ENCODE results near the gene IRAK1.
"Not testable (repeated sequence)": the region's sequence is repeated elsewhere in the genome, so short reads cannot be mapped to it uniquely, and the experiment has no call there.

Gene IRAK1

DNA sequence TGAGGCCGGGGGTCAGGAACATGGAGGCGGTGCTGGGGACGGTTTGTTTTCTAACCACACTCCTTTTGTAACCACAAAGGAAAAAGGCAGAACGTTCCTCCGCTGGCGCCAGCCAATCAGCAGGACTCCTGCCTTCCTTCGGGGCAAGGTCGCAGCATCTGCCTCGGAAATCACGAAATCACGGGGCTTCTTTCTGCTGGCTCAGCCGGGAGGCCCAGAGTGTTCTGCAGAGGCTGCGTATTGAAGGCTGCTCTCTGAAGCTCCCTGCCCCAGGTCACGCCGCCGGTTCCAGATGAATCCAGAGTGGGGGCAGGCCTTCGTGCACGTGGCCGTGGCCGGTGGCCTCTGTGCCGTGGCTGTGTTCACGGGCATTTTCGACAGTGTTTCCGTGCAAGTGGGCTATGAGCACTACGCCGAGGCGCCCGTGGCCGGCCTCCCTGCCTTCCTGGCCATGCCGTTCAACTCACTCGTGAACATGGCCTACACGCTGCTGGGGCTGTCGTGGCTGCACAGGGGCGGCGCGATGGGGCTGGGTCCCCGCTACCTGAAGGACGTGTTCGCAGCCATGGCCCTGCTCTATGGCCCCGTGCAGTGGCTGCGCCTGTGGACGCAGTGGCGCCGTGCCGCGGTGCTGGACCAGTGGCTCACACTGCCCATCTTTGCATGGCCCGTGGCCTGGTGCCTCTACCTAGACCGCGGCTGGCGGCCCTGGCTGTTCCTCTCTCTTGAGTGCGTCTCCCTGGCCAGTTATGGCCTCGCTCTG lies 37.8 kb downstream of the IRAK1 start (continued):
- no peak for TF ChIP-seq ARNTL (CRISPR knock-in tag; IDR thresholded peaks at IDR 0.05; ENCODE audit: borderline replicate concordance, low read depth)

DNA sequence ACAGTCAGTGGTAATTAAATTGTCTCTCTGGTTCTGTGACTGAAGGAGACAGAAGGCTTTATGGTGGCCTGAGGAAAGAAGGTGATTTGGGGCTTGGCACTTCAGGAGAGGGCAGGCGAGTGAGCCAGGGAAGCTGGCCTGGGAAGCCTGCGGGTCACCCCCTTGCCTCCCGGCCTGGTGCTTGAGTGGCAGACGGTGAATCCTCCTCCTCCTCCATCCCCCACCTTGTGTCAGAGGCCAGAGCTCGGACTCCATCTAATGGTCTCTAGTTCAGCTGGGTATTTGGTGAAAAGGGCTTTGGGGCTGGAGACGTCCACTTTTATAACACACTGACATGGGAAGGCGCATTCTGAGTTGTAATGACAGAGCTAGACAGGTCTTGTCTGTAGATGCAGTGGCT lies 38.5 kb downstream of the IRAK1 start:
- no peak for TF ChIP-seq PPARA (CRISPR knock-in tag; IDR thresholded peaks at IDR 0.05; ENCODE audit: borderline replicate concordance)
- TF ChIP-seq, protein P1, sequence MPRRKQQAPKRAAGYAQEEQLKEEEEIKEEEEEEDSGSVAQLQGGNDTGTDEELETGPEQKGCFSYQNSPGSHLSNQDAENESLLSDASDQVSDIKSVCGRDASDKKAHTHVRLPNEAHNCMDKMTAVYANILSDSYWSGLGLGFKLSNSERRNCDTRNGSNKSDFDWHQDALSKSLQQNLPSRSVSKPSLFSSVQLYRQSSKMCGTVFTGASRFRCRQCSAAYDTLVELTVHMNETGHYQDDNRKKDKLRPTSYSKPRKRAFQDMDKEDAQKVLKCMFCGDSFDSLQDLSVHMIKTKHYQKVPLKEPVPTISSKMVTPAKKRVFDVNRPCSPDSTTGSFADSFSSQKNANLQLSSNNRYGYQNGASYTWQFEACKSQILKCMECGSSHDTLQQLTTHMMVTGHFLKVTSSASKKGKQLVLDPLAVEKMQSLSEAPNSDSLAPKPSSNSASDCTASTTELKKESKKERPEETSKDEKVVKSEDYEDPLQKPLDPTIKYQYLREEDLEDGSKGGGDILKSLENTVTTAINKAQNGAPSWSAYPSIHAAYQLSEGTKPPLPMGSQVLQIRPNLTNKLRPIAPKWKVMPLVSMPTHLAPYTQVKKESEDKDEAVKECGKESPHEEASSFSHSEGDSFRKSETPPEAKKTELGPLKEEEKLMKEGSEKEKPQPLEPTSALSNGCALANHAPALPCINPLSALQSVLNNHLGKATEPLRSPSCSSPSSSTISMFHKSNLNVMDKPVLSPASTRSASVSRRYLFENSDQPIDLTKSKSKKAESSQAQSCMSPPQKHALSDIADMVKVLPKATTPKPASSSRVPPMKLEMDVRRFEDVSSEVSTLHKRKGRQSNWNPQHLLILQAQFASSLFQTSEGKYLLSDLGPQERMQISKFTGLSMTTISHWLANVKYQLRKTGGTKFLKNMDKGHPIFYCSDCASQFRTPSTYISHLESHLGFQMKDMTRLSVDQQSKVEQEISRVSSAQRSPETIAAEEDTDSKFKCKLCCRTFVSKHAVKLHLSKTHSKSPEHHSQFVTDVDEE (CRISPR knock-in tag; IDR thresholded peaks at IDR 0.05), result no peak
- TF ChIP-seq TCF4 (CRISPR knock-in tag; IDR thresholded peaks at IDR 0.05; ENCODE audit: borderline replicate concordance), result no peak
- TF ChIP-seq ZNF8 (CRISPR knock-in tag; IDR thresholded peaks at IDR 0.05), result no peak
- TF ChIP-seq, protein P2, sequence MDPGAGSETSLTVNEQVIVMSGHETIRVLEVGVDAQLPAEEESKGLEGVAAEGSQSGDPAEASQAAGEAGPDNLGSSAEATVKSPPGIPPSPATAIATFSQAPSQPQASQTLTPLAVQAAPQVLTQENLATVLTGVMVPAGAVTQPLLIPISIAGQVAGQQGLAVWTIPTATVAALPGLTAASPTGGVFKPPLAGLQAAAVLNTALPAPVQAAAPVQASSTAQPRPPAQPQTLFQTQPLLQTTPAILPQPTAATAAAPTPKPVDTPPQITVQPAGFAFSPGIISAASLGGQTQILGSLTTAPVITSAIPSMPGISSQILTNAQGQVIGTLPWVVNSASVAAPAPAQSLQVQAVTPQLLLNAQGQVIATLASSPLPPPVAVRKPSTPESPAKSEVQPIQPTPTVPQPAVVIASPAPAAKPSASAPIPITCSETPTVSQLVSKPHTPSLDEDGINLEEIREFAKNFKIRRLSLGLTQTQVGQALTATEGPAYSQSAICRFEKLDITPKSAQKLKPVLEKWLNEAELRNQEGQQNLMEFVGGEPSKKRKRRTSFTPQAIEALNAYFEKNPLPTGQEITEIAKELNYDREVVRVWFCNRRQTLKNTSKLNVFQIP (CRISPR knock-in tag; IDR thresholded peaks at IDR 0.05; ENCODE audit: borderline replicate concordance, low read depth), result no peak
- no peak for TF ChIP-seq TOX (CRISPR knock-in tag; IDR thresholded peaks at IDR 0.05; ENCODE audit: borderline replicate concordance)
- TF ChIP-seq, protein P3, sequence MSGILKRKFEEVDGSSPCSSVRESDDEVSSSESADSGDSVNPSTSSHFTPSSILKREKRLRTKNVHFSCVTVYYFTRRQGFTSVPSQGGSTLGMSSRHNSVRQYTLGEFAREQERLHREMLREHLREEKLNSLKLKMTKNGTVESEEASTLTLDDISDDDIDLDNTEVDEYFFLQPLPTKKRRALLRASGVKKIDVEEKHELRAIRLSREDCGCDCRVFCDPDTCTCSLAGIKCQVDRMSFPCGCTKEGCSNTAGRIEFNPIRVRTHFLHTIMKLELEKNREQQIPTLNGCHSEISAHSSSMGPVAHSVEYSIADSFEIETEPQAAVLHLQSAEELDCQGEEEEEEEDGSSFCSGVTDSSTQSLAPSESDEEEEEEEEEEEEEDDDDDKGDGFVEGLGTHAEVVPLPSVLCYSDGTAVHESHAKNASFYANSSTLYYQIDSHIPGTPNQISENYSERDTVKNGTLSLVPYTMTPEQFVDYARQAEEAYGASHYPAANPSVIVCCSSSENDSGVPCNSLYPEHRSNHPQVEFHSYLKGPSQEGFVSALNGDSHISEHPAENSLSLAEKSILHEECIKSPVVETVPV (CRISPR knock-in tag; IDR thresholded peaks at IDR 0.05), result no peak
- no peak for TF ChIP-seq ZNF565 (CRISPR knock-in tag; conservative IDR thresholded peaks at IDR 0.05; ENCODE audit: low read depth)
- TF ChIP-seq ZFP3 (CRISPR knock-in tag; IDR thresholded peaks at IDR 0.05), result no peak
- TF ChIP-seq, protein P4, sequence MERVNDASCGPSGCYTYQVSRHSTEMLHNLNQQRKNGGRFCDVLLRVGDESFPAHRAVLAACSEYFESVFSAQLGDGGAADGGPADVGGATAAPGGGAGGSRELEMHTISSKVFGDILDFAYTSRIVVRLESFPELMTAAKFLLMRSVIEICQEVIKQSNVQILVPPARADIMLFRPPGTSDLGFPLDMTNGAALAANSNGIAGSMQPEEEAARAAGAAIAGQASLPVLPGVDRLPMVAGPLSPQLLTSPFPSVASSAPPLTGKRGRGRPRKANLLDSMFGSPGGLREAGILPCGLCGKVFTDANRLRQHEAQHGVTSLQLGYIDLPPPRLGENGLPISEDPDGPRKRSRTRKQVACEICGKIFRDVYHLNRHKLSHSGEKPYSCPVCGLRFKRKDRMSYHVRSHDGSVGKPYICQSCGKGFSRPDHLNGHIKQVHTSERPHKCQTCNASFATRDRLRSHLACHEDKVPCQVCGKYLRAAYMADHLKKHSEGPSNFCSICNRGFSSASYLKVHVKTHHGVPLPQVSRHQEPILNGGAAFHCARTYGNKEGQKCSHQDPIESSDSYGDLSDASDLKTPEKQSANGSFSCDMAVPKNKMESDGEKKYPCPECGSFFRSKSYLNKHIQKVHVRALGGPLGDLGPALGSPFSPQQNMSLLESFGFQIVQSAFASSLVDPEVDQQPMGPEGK (CRISPR knock-in tag; IDR thresholded peaks at IDR 0.05; ENCODE audit: borderline replicate concordance), result no peak
- no peak for TF ChIP-seq ZC3H10 (CRISPR knock-in tag; IDR thresholded peaks at IDR 0.05)
- no peak for TF ChIP-seq ARNTL (CRISPR knock-in tag; IDR thresholded peaks at IDR 0.05; ENCODE audit: borderline replicate concordance, low read depth)
- no peak for TF ChIP-seq RARB (CRISPR knock-in tag; IDR thresholded peaks at IDR 0.05)
- TF ChIP-seq OSR1 (CRISPR knock-in tag; IDR thresholded peaks at IDR 0.05), result no peak
- no peak for TF ChIP-seq GLIS3 (CRISPR knock-in tag; IDR thresholded peaks at IDR 0.05)
- no peak for ATAC-seq

DNA sequence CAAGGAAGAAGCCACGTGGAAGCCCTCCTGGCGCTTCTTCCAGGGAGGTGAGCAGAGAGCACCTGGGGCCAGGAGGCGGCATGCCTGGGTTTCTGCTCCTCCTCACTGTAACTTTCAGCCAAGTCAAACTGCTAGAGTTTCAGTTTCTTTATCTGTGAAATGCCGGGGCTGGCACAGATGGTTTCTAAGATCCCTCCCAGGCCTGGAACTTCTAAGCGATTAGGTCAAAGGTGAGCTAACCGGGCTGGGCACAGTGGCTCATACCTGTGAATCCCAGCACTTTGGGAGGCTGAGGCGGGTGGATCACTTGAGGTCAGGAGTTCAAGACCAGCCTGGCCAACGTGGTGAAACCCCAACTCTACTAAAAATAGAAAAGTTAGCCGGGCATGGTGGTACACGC lies 39.3 kb downstream of the IRAK1 start:
- not testable (repeated sequence) for ATAC-seq

DNA sequence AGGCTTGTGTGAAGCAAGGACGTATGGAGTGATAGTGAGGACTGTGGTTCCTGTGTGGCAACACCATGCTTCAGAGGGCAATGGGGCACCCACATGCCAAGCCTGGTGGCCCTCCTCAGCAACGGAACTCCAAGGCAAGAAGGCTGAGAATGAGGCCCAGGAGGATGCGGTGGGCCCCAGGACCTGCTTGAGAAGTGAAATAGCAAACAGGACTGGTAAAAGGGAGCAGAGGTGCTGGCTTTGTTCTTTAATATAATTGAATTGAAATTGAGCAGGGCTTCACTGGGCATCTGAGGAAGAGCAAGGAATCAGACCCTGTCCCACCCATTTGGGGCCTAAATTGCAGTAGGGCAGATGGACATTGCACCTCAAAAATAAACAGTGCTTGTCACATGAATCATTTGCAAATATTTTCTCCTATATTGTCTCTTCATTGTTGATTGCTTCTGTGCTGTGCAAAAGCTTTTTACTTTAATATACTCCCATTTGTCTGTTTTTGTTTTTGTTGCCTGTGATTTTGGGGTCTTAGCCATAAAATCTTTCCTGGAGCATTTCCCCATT lies 44.9 kb downstream of the IRAK1 start:
- no peak for ATAC-seq
- no peak for TF ChIP-seq ARNTL (CRISPR knock-in tag; IDR thresholded peaks at IDR 0.05; ENCODE audit: borderline replicate concordance, low read depth)
- TF ChIP-seq ZC3H10 (CRISPR knock-in tag; IDR thresholded peaks at IDR 0.05), result no peak
- TF ChIP-seq TOX (CRISPR knock-in tag; IDR thresholded peaks at IDR 0.05; ENCODE audit: borderline replicate concordance), result no peak
- TF ChIP-seq, protein P3 (CRISPR knock-in tag; IDR thresholded peaks at IDR 0.05), result no peak
- TF ChIP-seq, protein P4 (CRISPR knock-in tag; IDR thresholded peaks at IDR 0.05; ENCODE audit: borderline replicate concordance), result no peak

All from SK-N-SH treated with all-trans-retinoic acid at 6 μM for 48 hours (cell line).